HG03139 (cell line): Measurements from ENCODE around the gene RBMS3.

Experiments
- ATAC-seq: cut with Tn5 transposase; IDR thresholded peaks from one replicate; pipeline ENCODE4 v1.9.1; 2021; ENCODE audit not compliant: unreplicated experiment

Gene RBMS3

GRCh38 chr3:29275309-29275708 lies 5.6 kb upstream of the RBMS3 start:
- ATAC-seq = no peak

- no peak for ATAC-seq
Observed at GRCh38 chr3:29277249-29277648, 3.6 kb upstream of the RBMS3 start.

GRCh38 chr3:29279286-29279685 lies 1.6 kb upstream of the RBMS3 start:
- no peak for ATAC-seq

- no peak for ATAC-seq
Observed at GRCh38 chr3:29279806-29280205, 1.1 kb upstream of the RBMS3 start.

GRCh38 chr3:29281094-29281343 lies 148 bp downstream of the RBMS3 start:
- ATAC-seq = no peak

GRCh38 chr3:29281344-29282241 lies 722 bp downstream of the RBMS3 start:
- peak; percentile 39 for ATAC-seq

GRCh38 chr3:29282427-29283230 lies 1.8 kb downstream of the RBMS3 start:
- ATAC-seq = peak; percentile 2

GRCh38 chr3:29283231-29284119 lies 2.6 kb downstream of the RBMS3 start:
- no peak for ATAC-seq

GRCh38 chr3:29284497-29284896 lies 3.6 kb downstream of the RBMS3 start:
- no peak for ATAC-seq

- no peak for ATAC-seq
Observed at GRCh38 chr3:29285471-29286071, 4.7 kb downstream of the RBMS3 start.

GRCh38 chr3:29286478-29287240 lies 5.8 kb downstream of the RBMS3 start:
- ATAC-seq = no peak

- ATAC-seq = no peak
Observed at GRCh38 chr3:29290596-29290995, 9.7 kb downstream of the RBMS3 start.

- no peak for ATAC-seq
Observed at GRCh38 chr3:29291260-29291981, 10.6 kb downstream of the RBMS3 start.

- ATAC-seq = no peak
Observed at GRCh38 chr3:29291982-29292363, 11.1 kb downstream of the RBMS3 start.

GRCh38 chr3:29293421-29293820 lies 12.6 kb downstream of the RBMS3 start:
- ATAC-seq = no peak

GRCh38 chr3:29297998-29298397 lies 17.1 kb downstream of the RBMS3 start:
- ATAC-seq = no peak

GRCh38 chr3:29301332-29302019 lies 20.6 kb downstream of the RBMS3 start:
- ATAC-seq = no peak

- ATAC-seq = no peak
Observed at GRCh38 chr3:29302619-29303018, 21.7 kb downstream of the RBMS3 start.

- no peak for ATAC-seq
Observed at GRCh38 chr3:29307295-29307694, 26.4 kb downstream of the RBMS3 start.
